ACC112 (cell line): ENCODE results near the gene STAT4.

Source experiments
- H2AFZ ChIP-seq: fragments of 200-600 bp; sonication (generic); one replicate; pipeline ENCODE4 v1.6.0; 2017; ENCODE audit warnings: antibody characterized with exemption, low read length; ENCODE audit not compliant: unreplicated experiment
- H3K27ac ChIP-seq: fragments of 200-600 bp; sonication (generic); 2 replicates; pipeline ENCODE4 v1.5.1; 2014; ENCODE audit warnings: low read depth, mild to moderate bottlenecking, antibody characterized with exemption, low read length, moderate library complexity
- H3K27me3 ChIP-seq: fragments of 200-600 bp; sonication (generic); 2 replicates; pipeline ENCODE4 v1.6.1; 2014; ENCODE audit warnings: mild to moderate bottlenecking, antibody characterized with exemption, low read length, moderate library complexity, mixed read lengths; ENCODE audit not compliant: insufficient read depth
- H3K36me3 ChIP-seq: fragments of 200-600 bp; sonication (generic); 2 replicates; pipeline ENCODE4 v1.6.1; 2016; ENCODE audit warnings: mild to moderate bottlenecking, antibody characterized with exemption, low read length, moderate library complexity, mixed read lengths; ENCODE audit not compliant: insufficient read depth
- H3K4me1 ChIP-seq: fragments of 200-600 bp; sonication (generic); one replicate; pipeline ENCODE4 v1.6.1; 2016; ENCODE audit warnings: low read length, mixed read lengths; ENCODE audit not compliant: insufficient read depth, unreplicated experiment, control insufficient read depth
- H3K4me3 ChIP-seq: fragments of 200-600 bp; sonication (generic); 2 replicates; pipeline ENCODE4 v1.5.1; 2014; ENCODE audit warnings: mild to moderate bottlenecking, low read depth, low read length
- H3K79me2 ChIP-seq: fragments of 200-600 bp; sonication (generic); one replicate; pipeline ENCODE4 v1.6.0; 2016; ENCODE audit warnings: low read length; ENCODE audit not compliant: control insufficient read depth, unreplicated experiment, insufficient read depth

Gene STAT4

DNA sequence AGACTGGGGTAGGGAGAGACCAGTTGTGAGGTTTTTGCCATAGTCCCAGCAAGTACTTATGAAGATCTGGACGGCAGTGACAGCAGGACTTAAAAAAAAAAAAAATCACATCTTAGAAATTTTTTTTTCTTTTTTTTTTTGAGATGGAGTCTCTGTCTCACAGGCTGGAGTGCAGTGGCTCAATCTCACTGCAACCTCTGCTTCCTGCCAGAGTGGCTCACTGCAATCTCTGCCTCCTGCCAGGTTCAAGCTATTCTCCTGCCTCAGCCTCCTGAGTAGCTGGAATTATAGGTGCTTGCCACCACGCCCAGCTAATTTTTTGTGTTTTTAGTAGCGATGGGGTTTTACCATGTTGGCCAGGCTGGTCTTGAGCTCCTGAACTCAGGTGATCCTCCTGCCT lies 22.4 kb upstream of the STAT4 start:
- Histone ChIP-seq H3K27ac (peak overlapping the region; percentile 83), H2AFZ (peak overlapping the region; percentile 21), H3K79me2 (no peaks in the 10 kb centered on the region), H3K4me1 (peaks cover 68% of the 10 kb centered on the region), H3K36me3 (no peaks in the 10 kb centered on the region), H3K4me3 (no peak overlapping the region), H3K27me3 (no peaks in the 10 kb centered on the region)

DNA sequence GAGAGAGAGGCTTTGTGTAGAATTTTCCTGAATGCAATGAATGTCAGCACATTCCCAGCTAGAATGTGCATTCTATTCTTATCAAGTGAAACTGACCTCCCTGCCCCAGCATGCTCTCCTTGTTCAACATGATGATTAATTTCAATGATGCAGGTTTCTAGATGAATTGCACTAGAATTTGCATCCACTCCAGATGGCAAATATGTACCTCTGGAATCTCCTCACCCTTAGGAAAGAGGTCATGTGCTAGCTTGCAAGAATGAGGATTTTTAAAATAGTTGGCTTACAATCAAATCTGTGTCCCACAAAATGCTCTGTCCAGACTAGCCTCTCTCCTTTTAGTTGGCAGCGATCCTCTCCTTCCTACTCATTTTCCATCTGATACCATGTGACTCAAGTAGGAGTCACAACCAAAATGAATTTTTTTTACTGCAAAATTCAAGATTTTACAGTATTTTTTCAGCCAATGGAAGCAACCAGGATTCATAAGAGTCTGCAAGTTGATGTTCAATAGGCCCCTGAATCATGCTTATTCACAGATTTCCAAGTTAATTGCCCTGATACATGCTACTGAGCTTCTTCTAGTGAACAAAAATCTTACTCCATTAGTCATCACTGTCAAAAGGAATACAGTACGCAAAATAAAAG lies 21.0 kb upstream of the STAT4 start:
- no peaks in the 10 kb centered on the region for H3K79me2 ChIP-seq
- no peak overlapping the region for H3K4me3 ChIP-seq
- no peaks in the 10 kb centered on the region for H3K27me3 ChIP-seq
- peak overlapping the region; percentile 83 for H3K27ac ChIP-seq
- no peak overlapping the region for H2AFZ ChIP-seq
- no peaks in the 10 kb centered on the region for H3K36me3 ChIP-seq
- peaks cover 76% of the 10 kb centered on the region for H3K4me1 ChIP-seq

DNA sequence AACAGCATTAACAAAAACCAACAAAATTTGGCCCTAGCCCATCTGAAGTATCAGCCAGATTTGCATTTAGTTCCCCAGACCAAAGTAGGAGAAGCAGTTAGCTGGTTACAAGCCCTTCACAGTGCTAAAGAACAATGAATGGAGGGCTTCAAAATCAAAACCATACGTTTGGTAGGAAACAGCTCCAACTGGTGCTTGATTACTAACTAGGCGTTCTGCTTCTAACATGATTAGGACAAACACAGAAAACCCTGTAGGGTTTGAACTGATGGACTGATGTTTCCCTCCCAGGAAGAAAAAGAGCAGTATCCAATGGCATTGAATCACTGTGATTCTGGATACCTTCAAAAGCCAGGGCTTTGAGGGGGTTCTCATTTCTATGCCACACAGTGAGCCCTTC lies 20.5 kb upstream of the STAT4 start:
- peaks cover 77% of the 10 kb centered on the region for H3K4me1 ChIP-seq
- peak overlapping the region; percentile 83 for H3K27ac ChIP-seq
- H3K36me3 ChIP-seq, result no peaks in the 10 kb centered on the region
- no peak overlapping the region for H3K4me3 ChIP-seq
- no peak overlapping the region for H2AFZ ChIP-seq
- H3K27me3 ChIP-seq, result no peaks in the 10 kb centered on the region
- H3K79me2 ChIP-seq, result no peaks in the 10 kb centered on the region

DNA sequence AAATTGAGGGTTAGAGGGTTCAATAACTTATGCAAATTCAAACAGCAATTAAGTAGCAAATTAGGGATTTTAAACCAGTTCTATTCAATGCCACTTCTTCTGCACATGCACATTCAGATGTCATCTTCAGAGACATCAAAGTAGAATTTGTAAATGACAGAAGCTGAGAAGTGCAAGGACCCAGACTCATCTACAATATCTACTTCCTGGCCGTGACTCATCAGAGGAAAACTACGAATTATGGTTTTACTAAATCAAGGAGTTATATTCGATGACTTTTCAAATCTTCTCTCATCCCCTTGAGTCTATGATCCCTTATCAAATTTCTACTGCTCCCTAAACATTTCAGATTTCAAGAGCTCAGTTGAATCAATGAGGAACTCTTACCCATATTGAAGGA lies 20.0 kb upstream of the STAT4 start:
- no peaks in the 10 kb centered on the region for H3K36me3 ChIP-seq
- no peaks in the 10 kb centered on the region for H3K27me3 ChIP-seq
- H3K27ac ChIP-seq, result peak overlapping the region; percentile 83
- no peaks in the 10 kb centered on the region for H3K79me2 ChIP-seq
- H3K4me1 ChIP-seq, result peaks cover 83% of the 10 kb centered on the region
- H3K4me3 ChIP-seq, result no peak overlapping the region
- H2AFZ ChIP-seq, result no peak overlapping the region

DNA sequence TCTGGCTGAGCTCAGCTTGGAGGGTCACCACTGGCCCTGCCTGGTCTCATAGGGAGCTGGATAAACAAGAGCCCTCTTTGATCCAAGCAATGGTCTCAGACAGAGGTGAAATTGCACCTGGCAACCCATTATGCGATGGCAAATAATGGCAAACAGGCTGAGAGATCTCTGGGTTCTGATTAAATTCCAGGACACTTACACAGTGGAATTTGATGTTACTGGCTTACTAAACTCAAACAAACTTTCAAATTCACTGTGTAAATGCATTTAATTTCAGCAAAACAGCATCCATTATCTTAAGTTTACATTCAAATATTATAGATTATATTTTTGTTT lies 19.5 kb upstream of the STAT4 start:
- no peaks in the 10 kb centered on the region for H3K36me3 ChIP-seq
- H3K4me3 ChIP-seq, result no peak overlapping the region
- no peaks in the 10 kb centered on the region for H3K27me3 ChIP-seq
- H3K27ac ChIP-seq, result peak overlapping the region; percentile 46
- peaks cover 88% of the 10 kb centered on the region for H3K4me1 ChIP-seq
- H3K79me2 ChIP-seq, result no peaks in the 10 kb centered on the region
- H2AFZ ChIP-seq, result no peak overlapping the region

DNA sequence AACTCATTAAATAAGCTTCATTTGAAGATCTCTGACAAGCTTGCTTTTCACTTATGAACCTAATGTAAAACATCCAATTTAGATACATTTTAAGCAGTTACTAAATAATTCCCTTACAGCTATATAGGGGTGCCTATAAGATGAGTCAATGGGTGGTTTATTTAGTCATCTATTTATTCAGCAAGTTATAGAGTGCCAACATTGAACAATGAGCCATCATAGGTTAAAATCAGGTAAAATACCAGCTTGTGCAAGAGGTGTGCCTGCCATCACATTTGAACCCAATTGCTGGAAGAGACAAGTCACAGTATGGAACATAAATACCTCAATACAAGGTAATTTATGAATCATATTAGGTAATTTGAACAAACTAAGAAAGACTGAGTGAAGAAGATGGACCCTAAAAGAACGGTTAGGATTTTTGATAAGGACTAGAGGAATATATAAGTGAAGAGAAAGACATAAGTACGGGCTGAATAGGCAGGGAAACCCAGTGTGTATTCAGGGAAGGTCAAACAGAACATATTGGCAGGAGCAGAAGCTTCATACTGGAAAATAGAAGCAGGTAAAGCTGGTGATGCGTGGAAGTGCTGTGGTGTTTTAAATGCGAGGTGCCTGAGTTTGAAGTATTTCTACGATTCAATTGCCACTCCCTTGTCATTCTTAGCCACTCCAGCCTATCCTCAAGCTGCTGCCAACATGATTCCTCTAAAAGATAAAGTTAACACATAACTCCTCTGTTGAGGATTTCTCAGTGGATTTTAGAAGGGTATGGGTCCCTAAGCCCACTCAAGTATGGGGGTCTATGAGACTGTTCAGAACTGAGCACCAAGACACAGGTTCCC lies 18.9 kb upstream of the STAT4 start:
- no peaks in the 10 kb centered on the region for H3K36me3 ChIP-seq
- H3K79me2 ChIP-seq, result no peaks in the 10 kb centered on the region
- peaks cover 91% of the 10 kb centered on the region for H3K4me1 ChIP-seq
- H3K27ac ChIP-seq, result peak overlapping the region; percentile 46
- peak overlapping the region; percentile 48 for H2AFZ ChIP-seq
- H3K27me3 ChIP-seq, result no peaks in the 10 kb centered on the region
- no peak overlapping the region for H3K4me3 ChIP-seq

DNA sequence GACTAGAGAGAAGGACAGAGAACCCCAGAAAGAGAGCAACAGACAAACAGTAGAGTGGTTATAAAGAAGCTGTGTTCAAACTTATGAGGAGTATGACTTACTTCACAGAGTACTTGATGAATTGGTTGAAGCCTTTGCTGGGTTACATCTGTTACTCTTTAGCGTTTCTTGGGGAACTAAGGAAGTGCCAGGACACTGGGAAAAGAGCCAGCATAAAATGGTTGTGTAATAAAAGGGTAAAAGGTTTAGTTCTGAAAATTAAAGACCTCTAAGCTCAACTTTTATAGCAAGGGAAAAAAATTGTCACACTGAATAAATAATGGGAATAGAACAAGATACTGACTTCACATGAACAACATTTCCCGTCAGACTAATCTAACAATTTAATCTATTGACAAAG lies 17.0 kb upstream of the STAT4 start:
- peaks cover 74% of the 10 kb centered on the region for H3K4me1 ChIP-seq
- no peaks in the 10 kb centered on the region for H3K27me3 ChIP-seq
- no peaks in the 10 kb centered on the region for H3K79me2 ChIP-seq
- no peaks in the 10 kb centered on the region for H3K36me3 ChIP-seq
- H2AFZ ChIP-seq, result no peak overlapping the region
- H3K4me3 ChIP-seq, result no peak overlapping the region
- peak overlapping the region; percentile 77 for H3K27ac ChIP-seq

DNA sequence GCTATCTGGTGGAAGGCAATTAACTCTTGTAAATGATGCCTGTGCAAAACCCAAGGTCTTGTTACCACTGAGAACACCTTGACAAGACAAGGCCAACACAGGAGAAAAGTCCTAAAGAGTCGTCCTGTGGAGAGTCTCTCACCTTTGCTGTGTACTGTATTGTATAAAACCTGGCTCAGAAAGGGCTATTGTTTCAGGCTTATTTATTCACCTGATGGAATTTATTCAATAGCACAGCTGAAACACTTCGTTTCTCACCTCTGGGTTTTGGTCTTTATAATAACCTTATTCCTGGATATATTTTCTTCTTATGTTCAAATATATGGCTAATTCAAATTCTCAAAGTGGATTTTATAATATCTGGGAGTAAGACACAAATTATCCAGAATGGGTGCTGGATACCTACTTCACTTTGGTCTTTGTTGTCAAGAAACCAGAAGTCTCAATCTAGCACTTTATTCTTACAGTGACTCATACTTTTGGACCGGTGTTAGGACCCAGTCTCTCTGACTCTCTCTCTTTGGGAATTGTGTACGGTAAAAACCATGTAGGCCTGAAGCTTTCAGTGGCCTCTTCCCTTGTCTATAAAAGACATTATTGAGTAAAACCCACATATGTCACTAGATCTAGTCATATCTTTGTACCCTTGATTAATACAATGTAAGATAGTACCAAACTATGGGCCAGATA lies 16.1 kb upstream of the STAT4 start:
- Histone ChIP-seq H3K27me3 (no peaks in the 10 kb centered on the region), H3K4me1 (peaks cover 68% of the 10 kb centered on the region), H3K79me2 (no peaks in the 10 kb centered on the region), H2AFZ (no peak overlapping the region), H3K36me3 (no peaks in the 10 kb centered on the region), H3K27ac (peak overlapping the region; percentile 77), H3K4me3 (no peak overlapping the region)

DNA sequence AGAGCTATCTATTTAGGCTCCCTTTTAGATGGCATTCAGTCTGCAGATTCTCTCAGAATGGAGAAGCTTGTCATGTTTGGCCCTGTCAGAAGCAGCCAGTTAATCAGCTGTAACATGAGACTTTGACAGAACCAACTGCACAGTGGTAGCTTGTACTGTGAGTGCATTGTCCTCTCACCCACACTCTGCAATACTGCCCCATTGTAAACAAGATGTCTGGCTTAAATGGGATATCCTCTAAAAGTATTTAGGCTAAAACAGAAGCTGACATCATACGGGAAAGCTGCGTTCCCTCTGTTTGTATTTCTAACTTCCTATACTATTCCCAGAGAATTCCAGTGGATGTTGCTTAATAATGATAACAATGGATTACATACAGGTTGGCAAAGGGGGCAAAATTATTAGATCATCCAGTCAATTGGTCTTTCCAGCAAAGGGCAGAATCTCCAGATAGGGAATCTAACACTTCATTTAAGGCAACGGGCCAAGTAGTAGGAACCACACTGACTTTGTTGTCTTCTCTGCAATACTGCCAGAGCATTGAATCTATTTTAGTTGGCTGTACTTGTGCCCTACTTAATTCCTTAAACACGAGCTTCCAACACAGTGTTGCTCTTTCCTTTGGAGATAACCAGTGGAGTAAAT lies 15.4 kb upstream of the STAT4 start:
- no peak overlapping the region for H3K4me3 ChIP-seq
- peaks cover 62% of the 10 kb centered on the region for H3K4me1 ChIP-seq
- H3K27me3 ChIP-seq, result no peaks in the 10 kb centered on the region
- peak overlapping the region; percentile 77 for H3K27ac ChIP-seq
- H2AFZ ChIP-seq, result no peak overlapping the region
- no peaks in the 10 kb centered on the region for H3K36me3 ChIP-seq
- H3K79me2 ChIP-seq, result no peaks in the 10 kb centered on the region

DNA sequence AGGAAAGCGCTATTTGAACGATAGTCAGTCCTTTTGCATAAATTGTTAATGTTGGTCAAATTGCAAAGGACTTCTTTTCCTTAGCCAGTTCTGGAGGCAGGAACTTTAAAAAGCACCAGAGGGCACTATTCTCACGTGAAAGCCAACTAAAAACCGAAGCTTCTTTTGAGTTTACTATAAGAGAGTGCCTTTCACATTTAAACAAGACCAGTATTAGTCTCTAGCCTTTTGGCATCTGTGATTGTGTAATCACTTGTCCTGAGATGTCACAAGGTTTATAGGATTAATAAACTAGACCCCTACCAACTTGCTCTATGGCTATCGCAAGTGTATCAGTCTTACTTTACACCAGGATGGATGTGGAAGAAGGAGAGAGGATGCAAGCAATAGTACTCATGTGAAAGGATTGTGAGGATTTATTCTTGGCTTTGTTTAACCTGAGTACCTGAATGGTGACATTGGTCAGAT lies 14.4 kb upstream of the STAT4 start:
- H3K4me1 ChIP-seq, result peaks cover 53% of the 10 kb centered on the region
- H2AFZ ChIP-seq, result peak overlapping the region; percentile 58
- H3K27me3 ChIP-seq, result no peaks in the 10 kb centered on the region
- peak overlapping the region; percentile 6; the same call in 1 of the 2 replicates for H3K4me3 ChIP-seq
- no peaks in the 10 kb centered on the region for H3K79me2 ChIP-seq
- no peak overlapping the region for H3K27ac ChIP-seq
- no peaks in the 10 kb centered on the region for H3K36me3 ChIP-seq
